Renal pelvis (tissue), 12 donors: Measurements from ENCODE around the gene TAF1. TPM values are rescaled to one million over a fixed set of nuclear protein-coding genes. Genes with fewer than 3 reads are reported as not detected.
"Not testable (repeated sequence)": the region's sequence is repeated elsewhere in the genome, so short reads cannot be mapped to it uniquely, and the experiment has no call there.

Experiments used
- DNase-seq: peaks from one replicate; pipeline ENCODE4 v3.0.0-alpha.2; 2013
- long read RNA-seq, 16 experiments: transcript quantifications; one replicate each; lab custom pipeline, GENCODE V29; 2026
- polyA plus RNA-seq, 3 donors: library from polyadenylated mRNA; unstranded; fragments of 120-200 nt; gene quantifications; one replicate each; pipeline ENCODE4 v1.2.1, GENCODE V29; 2013; ENCODE audit not compliant: insufficient read length in 3 of 3

The TAF1 gene
- polyA plus RNA-seq, result 10 to 100 TPM; 37.9 to 60.0 (median 44.8) TPM
- long read RNA-seq, donor 1, full-length matches to known transcripts, result 1 of 1 reads
- long read RNA-seq, donor 1, partial matches to known transcripts, result 0 of 1 reads
- long read RNA-seq, donor 1, other reads (novel, unspliced or antisense), result 0 of 1 reads
- long read RNA-seq, donor 2, full-length matches to known transcripts, result 2 of 8 reads
- long read RNA-seq, donor 2, partial matches to known transcripts, result 6 of 8 reads
- long read RNA-seq, donor 2, other reads (novel, unspliced or antisense), result 0 of 8 reads
- long read RNA-seq, donor 3, result 0 reads
- long read RNA-seq, donor 4, partial matches to known transcripts, result 0 of 1 reads
- long read RNA-seq, donor 4, other reads (novel, unspliced or antisense), result 0 of 1 reads
- long read RNA-seq, donor 5, result 0 reads
- long read RNA-seq, donor 6, partial matches to known transcripts, result 59 of 61 reads
- long read RNA-seq, donor 6, other reads (novel, unspliced or antisense), result 0 of 61 reads
- long read RNA-seq, donor 7, result 0 reads
- long read RNA-seq, donor 8, result 0 reads
- long read RNA-seq, donor 9, partial matches to known transcripts, result 23 of 23 reads
- long read RNA-seq, donor 9, other reads (novel, unspliced or antisense), result 0 of 23 reads
- long read RNA-seq, donor 10, partial matches to known transcripts, result 7 of 7 reads
- long read RNA-seq, donor 10, other reads (novel, unspliced or antisense), result 0 of 7 reads
- long read RNA-seq, donor 11, result 0 reads
- long read RNA-seq, donor 12, partial matches to known transcripts, result 14 of 17 reads
- long read RNA-seq, donor 12, other reads (novel, unspliced or antisense), result 0 of 17 reads
- long read RNA-seq, donor 13, full-length matches to known transcripts, result 1 of 7 reads
- long read RNA-seq, donor 13, partial matches to known transcripts, result 6 of 7 reads
- long read RNA-seq, donor 13, other reads (novel, unspliced or antisense), result 0 of 7 reads
- long read RNA-seq, donor 14, full-length matches to known transcripts, result 1 of 1 reads
- long read RNA-seq, donor 14, partial matches to known transcripts, result 0 of 1 reads
- long read RNA-seq, donor 14, other reads (novel, unspliced or antisense), result 0 of 1 reads
- long read RNA-seq, donor 15, full-length matches to known transcripts, result 1 of 1 reads
- long read RNA-seq, donor 15, partial matches to known transcripts, result 0 of 1 reads
- long read RNA-seq, donor 15, other reads (novel, unspliced or antisense), result 0 of 1 reads
- long read RNA-seq, donor 16, partial matches to known transcripts, result 8 of 8 reads
- long read RNA-seq, donor 16, other reads (novel, unspliced or antisense), result 0 of 8 reads

- peak; percentile 95 for DNase-seq
Observed at GRCh38 chrX:71365875-71366673, at the start of gene TAF1. TSS of gene TAF1 (plus strand) at chrX:71366357. CDS start at chrX:71366375, 18 bp downstream.

- not testable (repeated sequence) for DNase-seq
Observed at GRCh38 chrX:71316959-71317358, 49.2 kb upstream of the TAF1 start.

- no peak for DNase-seq
Observed at GRCh38 chrX:71320126-71320525, 46.0 kb upstream of the TAF1 start.

GRCh38 chrX:71321731-71322130, 44.4 kb upstream of the TAF1 start:
- peak; percentile 16 for DNase-seq

GRCh38 chrX:71324452-71324851, 41.7 kb upstream of the TAF1 start:
- not testable (repeated sequence) for DNase-seq

- DNase-seq, result no peak
Observed at GRCh38 chrX:71326394-71326793, 39.8 kb upstream of the TAF1 start.

- DNase-seq, result not testable (repeated sequence)
Observed at GRCh38 chrX:71349151-71349665, 16.9 kb upstream of the TAF1 start.

- DNase-seq, result not testable (repeated sequence)
Observed at GRCh38 chrX:71349867-71350266, 16.3 kb upstream of the TAF1 start.

- not testable (repeated sequence) for DNase-seq
Observed at GRCh38 chrX:71352439-71352838, 13.7 kb upstream of the TAF1 start.

GRCh38 chrX:71364221-71364620, 1.9 kb upstream of the TAF1 start:
- no peak for DNase-seq

GRCh38 chrX:71365356-71365874, 742 bp upstream of the TAF1 start:
- no peak for DNase-seq

- no peak for DNase-seq
Observed at GRCh38 chrX:71366674-71367256, 608 bp downstream of the TAF1 start.

GRCh38 chrX:71367396-71367795, 1.2 kb downstream of the TAF1 start:
- DNase-seq, result no peak

GRCh38 chrX:71372388-71372787, 6.2 kb downstream of the TAF1 start:
- DNase-seq, result no peak

GRCh38 chrX:71378732-71379131, 12.6 kb downstream of the TAF1 start:
- no peak for DNase-seq

- DNase-seq, result not testable (repeated sequence)
Observed at GRCh38 chrX:71391725-71392124, 25.6 kb downstream of the TAF1 start.

- no peak for DNase-seq
Observed at GRCh38 chrX:71393919-71394318, 27.8 kb downstream of the TAF1 start.

- no peak for DNase-seq
Observed at GRCh38 chrX:71396576-71396975, 30.4 kb downstream of the TAF1 start.

GRCh38 chrX:71400710-71401109, 34.6 kb downstream of the TAF1 start:
- no peak for DNase-seq

- DNase-seq, result not testable (repeated sequence)
Observed at GRCh38 chrX:71416260-71416659, 50.1 kb downstream of the TAF1 start.
